GM18858 (cell line): ENCODE results near the gene PDIK1L.
"Not testable (repeated sequence)": the region's sequence is repeated elsewhere in the genome, so short reads cannot be mapped to it uniquely, and the experiment has no call there.

Experiments used
- ATAC-seq: cut with Tn5 transposase; IDR thresholded peaks from one replicate; pipeline ENCODE4 v1.9.1; 2021; ENCODE audit not compliant: unreplicated experiment

PDIK1L gene

GRCh38 chr1:26089125-26089524, 22.5 kb upstream of the PDIK1L start:
- ATAC-seq = no peak

GRCh38 chr1:26090893-26091292, 20.7 kb upstream of the PDIK1L start:
- ATAC-seq = no peak

GRCh38 chr1:26092422-26092821, 19.2 kb upstream of the PDIK1L start:
- ATAC-seq = no peak

GRCh38 chr1:26093569-26093968, 18.1 kb upstream of the PDIK1L start:
- ATAC-seq = not testable (repeated sequence)

GRCh38 chr1:26094076-26094669, 17.5 kb upstream of the PDIK1L start:
- no peak for ATAC-seq

- no peak for ATAC-seq
Measured at GRCh38 chr1:26094677-26095383, 16.8 kb upstream of the PDIK1L start.

GRCh38 chr1:26096471-26096870, 15.2 kb upstream of the PDIK1L start:
- ATAC-seq = no peak

GRCh38 chr1:26097696-26098095, 13.9 kb upstream of the PDIK1L start:
- ATAC-seq = no peak

- ATAC-seq = no peak
Measured at GRCh38 chr1:26098602-26099001, 13.0 kb upstream of the PDIK1L start.

- ATAC-seq = no peak
Measured at GRCh38 chr1:26099780-26100179, 11.8 kb upstream of the PDIK1L start.

GRCh38 chr1:26100204-26100603, 11.4 kb upstream of the PDIK1L start:
- not testable (repeated sequence) for ATAC-seq

GRCh38 chr1:26102119-26102518, 9.5 kb upstream of the PDIK1L start:
- no peak for ATAC-seq

GRCh38 chr1:26102526-26102925, 9.1 kb upstream of the PDIK1L start:
- ATAC-seq = no peak

- ATAC-seq = not testable (repeated sequence)
Measured at GRCh38 chr1:26105226-26105548, 6.4 kb upstream of the PDIK1L start.

- ATAC-seq = no peak
Measured at GRCh38 chr1:26109229-26110164, 2.1 kb upstream of the PDIK1L start.

- peak; percentile 23 for ATAC-seq
Measured at GRCh38 chr1:26110731-26111529, 694 bp upstream of the PDIK1L start.

GRCh38 chr1:26112407-26112775, 767 bp downstream of the PDIK1L start:
- ATAC-seq = no peak

- no peak for ATAC-seq
Measured at GRCh38 chr1:26114165-26114927, 2.7 kb downstream of the PDIK1L start.

- ATAC-seq = no peak
Measured at GRCh38 chr1:26119892-26120608, 8.4 kb downstream of the PDIK1L start.
